Activated CD4-positive, alpha-beta T cell treated with anti-CD3 and anti-CD28 coated beads for 48 hours (primary cell): ENCODE measurements around the gene BRSK2.

Experiments
- DNase-seq: peaks from one replicate; pipeline ENCODE4 v3.0.0-alpha.2; 2020

The BRSK2 gene

DNA sequence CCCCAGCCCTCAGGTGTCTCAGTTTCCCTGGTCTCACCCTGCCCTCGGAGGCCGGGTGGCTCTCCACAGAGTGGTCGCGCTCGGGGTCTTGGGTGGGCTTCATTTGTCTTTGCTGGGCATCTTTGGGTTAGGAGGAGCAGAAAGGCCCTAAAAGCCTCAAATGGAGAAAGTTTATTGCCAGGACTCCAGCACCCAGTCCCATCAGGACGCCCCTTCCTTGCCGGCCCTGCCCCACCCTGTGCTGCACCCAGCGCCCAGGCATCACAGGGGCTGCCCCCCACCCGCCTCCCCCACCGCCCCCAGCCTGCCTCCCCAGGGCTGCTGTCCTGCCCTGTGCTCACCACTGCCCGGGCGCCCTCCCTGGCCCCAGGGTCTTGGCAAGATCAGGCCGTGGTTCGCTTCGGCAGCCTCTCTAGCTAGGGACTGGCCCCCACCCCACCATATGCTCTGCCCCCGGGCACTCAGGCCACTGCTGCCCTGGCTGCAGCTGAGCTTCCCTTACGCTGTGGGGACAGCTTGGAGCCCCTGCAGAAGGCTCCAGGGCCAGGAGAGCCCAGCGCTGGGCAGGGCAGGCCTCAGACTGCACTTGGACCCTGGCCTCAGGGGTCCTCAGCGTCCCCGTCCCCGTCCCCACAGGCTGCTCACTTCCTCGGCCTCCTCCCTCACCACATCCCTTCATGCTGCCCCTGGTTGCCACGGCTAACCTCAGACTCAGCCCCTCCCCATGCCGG, 65.5 kb downstream of the BRSK2 start:
- no peak for DNase-seq

DNA sequence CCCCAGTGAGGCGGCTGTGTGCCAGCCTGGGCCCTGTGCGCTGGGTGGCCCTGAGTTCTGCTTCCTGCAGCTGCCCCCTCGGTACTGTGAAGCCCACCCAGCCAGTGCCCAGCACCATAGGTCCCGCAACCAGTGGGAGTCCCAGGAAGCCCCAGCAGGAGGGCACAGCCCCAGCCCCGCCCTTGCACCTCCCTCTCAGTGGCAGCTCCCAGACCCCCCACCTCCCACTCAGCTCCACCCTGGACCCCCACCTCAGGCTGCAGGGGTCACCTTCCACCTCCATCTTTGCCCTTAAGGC, 66.0 kb downstream of the BRSK2 start:
- no peak for DNase-seq

DNA sequence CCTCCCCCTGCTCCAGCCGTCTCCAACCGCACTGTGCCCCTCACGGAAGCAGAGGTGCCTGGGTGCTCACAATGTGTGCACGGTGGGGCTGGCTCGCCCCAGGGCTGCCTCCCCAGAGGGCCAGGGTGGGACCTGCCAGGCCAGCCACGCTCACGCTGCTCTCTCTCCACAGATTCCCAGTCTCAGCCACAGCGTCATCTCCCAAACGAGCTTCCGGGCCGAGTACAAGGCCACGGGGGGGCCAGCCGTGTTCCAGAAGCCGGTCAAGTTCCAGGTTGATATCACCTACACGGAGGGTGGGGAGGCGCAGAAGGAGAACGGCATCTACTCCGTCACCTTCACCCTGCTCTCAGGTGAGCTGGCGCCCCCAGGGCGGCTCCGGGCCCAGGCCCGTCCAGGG, 66.4 kb downstream of the BRSK2 start:
- DNase-seq, result no peak

- no peak for DNase-seq
Observed at GRCh38 chr11:1456596-1457325, 67.0 kb downstream of the BRSK2 start.

- no peak for DNase-seq
Observed at GRCh38 chr11:1457326-1457680, 67.6 kb downstream of the BRSK2 start.

DNA sequence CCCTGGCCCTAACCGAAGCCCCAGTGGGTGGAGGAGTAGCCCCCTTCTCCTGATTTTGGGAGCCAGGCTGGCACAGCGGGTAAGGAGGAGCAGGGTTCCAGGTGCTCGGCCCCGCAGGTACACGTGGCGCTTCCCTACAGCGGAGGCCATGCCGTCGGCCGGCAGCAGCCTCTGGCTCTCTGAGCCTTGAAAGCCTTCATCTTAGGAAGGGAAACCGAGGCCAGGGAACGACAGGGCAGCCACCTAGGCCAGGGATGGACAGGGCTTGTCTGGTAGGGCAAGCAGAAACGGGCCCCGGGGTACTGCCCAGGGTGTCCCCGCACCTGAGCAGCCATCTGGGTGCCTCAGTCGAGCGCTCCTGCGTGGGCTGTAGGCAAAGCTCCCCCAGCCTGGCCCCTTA, 68.1 kb downstream of the BRSK2 start:
- DNase-seq, result no peak

DNA sequence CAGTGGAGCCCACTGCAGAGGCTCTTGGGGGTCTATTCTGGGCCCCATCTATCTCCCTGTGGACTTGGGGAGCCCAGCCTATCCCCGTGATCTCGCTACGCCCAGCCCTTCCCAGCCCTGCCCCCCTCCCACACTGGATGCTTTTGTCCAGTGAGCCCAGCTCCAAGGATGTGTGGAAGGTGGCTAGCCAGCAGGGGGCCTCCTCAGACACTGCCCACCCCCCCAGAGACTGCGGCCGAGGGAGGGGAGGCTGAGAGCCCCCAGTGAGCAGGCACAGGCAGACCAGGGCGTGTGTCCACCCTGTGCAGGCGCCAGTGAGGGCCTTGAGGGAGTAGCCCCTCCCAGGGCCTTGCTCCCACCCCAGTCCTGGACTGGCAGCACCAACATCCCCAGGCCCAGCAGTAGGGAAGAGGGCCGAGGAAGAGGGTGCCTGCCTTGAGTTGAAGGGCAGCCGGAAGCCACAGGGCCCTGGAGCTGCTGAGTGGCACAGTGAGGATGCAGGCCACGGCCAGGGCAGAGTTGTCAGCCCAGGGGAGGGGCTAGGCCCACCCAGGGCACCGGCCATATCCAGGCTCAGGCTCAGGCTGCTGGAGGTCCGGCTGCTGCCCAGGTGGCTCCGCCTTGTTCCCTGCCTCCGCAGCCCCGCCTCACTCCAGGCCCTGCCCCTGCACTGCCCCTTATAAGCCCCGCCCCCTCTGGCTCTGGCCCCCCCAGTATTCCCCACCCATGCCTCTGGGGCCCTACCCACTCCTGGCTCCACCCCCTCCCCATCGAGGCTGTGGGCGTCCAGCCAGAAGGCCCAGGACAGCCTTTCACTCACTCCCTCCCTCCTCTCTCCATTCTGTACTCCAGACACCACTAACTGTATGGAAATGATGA, 68.8 kb downstream of the BRSK2 start:
- no peak for DNase-seq

DNA sequence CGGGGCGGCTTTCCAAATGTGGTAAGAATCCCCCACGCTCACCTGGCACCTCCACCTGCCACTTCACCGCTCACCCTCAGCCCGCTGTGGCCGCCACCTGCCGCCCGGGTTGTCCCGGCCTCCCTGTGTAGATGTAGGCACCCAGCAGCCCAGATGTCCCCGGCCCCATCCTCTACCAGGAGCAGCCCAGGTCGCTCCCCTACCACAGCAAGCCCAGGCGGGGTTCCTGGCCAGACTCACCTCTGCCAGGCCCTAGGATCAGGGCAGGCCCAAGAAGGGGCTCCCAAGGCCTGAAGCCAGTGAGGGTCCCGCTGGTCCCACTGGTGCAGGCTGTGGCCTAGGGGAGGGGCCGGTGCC, 69.5 kb downstream of the BRSK2 start:
- no peak for DNase-seq

DNA sequence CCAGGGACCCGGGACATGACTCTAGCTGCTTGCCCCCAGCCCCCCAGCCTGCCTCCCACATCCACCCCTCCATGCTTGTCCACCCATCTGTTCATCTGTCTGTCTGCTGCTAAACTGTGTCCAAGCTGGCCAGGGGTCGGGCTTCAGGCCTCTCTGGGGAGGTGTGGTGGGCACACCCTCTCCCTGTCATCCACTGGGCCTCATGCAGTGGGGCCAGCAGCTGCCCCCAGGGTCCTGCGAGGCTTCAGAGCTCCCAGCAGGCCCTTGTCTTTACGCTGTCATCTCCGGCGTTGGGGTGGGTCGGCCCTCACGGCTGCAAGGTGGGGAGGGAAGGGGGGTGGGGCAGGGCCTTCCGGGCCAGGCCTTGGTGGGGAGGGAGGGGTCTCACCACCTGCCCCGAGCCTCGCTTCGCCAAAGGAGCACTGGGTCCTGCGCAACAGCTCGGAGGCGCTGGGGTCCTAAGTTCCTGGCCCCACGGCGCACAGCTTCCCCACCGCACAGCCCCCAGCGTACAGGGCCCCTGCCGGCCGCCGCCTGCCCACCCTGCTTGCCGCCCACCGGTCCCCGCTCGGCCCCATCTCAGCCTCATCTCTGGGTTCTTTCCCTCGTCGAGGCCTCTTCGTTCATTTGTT, 70.1 kb downstream of the BRSK2 start:
- DNase-seq, result no peak

GRCh38 chr11:1460396-1460985, 70.8 kb downstream of the BRSK2 start:
- no peak for DNase-seq

DNA sequence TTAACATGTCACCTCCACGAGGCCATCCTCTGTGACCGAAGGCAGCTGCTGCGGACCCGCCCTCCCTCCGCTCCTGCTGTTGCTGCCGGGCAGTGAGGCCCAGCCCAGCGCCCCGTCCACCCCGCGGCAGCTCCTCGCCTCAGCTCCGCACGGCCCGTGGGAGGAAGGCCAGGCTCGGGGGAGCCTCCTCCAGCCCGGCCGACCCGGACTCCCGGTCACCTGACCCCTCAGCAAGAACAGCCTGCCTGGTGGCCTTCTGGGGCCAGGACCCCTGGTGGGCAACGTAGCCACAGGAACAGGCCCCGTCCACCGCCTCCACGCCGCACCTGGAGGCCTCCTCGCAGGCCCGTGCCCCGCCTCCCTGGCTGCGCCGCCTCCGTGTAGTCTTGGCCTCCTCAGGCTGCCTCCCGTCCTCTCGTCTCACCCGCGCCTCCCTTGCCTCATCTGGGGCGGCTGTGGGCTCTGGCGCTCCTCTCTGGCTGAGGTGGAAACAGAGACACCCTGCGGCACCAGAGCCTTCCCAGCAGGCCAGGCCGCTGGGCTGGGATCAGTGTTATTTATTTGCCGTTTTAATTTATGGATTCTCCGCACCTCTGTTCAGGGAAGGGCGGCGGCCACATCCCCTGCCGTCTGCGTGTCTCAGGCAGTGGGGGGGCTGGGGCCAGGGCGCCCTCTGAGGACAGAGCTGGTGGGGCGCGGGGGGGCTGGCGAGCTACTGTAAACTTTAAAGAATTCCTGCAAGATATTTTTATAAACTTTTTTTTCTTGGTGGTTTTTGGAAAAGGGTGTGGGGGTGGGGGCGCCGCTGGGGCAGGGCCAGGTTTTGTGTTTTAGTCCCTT, 71.5 kb downstream of the BRSK2 start:
- DNase-seq, result no peak

GRCh38 chr11:1461826-1462697, 72.3 kb downstream of the BRSK2 start:
- DNase-seq, result no peak

- DNase-seq, result no peak
Observed at GRCh38 chr11:1462698-1462975, 72.9 kb downstream of the BRSK2 start.

DNA sequence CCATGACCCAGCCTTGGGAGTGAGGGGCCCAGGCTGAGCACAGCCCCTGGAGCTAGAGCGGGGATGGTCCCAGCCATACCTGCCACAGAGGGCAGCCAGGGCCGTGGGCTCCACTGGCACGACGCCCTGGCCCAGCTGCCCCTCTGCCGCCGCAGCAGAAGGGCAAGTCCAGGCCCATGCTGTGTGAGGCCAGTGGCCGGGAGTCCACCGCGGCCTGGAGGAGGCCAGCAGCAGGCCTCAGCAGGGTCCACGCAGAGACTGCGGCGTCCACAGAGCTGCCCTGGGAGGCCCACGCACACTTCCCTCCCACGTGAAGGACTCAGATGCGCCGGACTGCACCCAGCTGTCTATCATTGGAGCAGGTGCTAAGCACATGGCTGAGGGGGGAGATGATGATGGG, 73.3 kb downstream of the BRSK2 start:
- no peak for DNase-seq

DNA sequence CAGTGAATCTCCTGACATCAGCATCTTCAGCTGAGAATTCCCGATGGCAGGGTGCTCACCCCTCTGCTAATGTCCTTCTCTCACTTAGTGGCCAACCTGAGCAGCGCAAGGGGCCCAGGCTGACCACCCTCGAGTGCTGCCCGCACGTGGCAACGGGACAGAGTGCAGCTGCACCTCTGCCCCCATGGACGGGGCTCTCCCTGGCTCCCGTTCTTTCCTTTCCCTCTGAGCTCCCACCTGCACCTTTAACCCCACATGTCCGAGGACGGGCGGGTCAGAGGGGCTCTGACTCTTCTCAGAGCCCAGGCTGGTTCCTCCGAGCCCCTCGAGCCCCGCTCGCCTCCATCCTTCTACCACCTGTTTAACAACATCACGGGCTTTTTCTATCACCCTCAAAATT, 77.0 kb downstream of the BRSK2 start:
- no peak for DNase-seq

DNA sequence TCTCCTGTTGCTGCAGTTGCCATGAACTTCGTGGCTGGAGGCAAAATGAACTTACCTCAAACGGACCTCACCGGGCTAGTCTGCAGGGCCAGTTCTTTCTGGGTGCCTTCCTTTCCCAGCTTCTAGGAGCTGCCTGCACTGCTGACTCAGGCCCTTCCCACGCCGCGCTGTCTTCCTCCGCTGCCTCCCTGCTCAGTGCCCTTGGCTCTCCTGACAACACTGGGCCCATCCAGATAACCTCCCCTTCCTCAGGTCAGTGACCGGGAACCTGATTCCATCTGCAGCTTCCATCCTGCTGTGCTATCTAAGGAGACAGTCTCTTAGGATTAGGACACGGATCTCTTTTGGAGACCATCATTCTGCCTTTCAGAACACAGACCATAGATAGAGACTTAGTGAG, 77.5 kb downstream of the BRSK2 start:
- DNase-seq, result no peak

GRCh38 chr11:1468002-1468401, 78.3 kb downstream of the BRSK2 start:
- DNase-seq, result no peak

DNA sequence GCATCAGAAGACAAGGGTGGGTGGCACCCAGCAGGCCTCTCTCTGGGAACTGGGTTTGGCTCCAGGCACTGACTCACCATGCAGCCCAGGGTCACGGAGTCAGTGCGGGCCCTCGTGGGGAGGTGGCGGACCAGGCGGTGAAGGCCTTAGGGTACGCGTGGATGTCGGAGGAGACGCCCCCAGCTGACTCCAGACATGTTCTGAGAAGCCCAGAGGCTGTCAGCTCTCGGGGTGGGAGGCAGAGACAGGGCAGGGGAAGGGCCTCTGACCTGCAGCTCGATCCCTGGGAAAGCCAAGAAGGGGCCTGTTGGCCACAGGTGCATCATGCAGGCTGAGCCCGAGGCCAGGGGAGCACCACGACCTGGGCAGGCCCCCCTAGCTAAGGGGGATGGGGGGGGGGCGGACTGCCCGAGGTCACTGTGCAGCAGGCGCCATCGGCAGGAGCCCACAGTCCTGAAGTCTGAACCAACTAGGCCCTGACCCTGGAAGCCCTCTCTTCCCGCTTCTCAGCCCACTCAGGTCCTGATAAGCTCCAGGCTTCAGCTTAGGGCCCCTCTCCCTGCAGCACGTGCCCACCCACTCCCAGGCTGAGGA, 78.8 kb downstream of the BRSK2 start:
- DNase-seq, result no peak

DNA sequence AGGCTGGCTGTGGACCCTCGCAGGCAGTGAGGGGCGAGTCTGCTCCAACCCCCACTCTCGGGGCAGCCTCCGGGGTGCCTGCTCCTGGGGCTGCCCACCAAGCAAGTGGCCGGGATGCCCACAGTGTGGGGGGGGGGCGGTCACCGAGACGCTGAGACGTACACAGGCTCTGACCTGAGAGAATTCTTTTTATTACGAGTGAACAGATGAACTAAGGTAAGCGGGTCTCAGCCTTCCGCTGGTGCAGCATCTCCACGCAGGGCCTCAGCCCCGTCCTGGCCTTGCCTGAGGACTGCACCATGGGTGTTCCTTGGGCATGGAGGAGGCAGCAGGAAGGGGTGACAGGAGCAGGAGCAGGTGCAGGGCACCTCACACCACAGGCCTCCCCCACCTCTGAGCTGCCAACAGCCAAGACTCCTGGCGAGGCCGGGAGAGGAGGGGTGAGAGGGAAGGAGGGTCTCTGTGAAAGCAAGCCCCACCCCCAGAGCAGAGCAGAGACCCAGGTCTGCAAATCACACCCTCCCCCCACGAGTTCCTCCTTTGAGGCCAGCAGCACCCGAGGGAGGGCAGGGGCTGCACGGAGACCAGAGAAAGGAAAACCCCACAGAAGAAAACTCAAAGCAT, 79.7 kb downstream of the BRSK2 start:
- no peak for DNase-seq

DNA sequence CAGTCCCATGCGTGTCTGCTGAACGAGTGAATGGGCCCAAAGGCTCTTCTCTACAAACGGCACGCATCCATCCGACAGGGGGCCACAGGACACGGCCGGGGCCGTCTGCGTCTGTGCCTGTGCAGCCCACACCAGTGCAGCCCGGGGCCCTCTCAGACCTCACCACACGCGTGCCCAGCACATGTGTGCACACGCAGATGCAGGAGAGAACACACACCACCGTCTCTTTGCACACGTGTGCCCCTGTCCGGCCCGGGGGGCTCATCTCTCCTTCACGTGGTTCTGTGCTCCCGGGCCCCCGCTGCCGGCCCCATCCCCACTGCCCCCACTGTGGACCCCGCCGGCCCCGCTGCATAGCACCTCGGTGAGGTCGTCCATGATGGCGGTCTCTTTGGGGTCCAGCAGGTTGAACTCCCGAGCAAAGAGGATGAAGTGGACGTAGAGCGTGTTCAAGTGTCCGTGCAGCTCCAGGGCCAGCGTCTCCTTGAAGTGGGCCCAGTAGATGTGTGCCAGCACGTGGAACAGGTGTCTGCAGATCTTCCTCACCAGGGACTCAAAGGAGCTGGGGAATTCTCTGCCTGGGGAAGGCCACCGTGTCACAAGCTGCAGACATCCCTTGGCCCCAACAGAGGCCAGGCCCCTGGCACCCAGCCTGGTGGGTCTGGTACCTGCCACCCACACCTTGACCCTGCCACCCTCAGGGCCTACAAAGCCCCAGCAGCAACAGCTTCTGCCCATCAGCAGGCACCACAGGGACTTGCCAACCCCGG, 80.4 kb downstream of the BRSK2 start:
- DNase-seq, result no peak
